GM19463 (cell line): ENCODE data around the gene GLTP.
"Not testable (repeated sequence)": the region's sequence is repeated elsewhere in the genome, so short reads cannot be mapped to it uniquely, and the experiment has no call there.

Source experiments
- ATAC-seq: cut with Tn5 transposase; IDR thresholded peaks from one replicate; pipeline ENCODE4 v1.9.1; 2021; ENCODE audit warnings: mild to moderate bottlenecking, moderate library complexity; ENCODE audit not compliant: unreplicated experiment

The GLTP gene

GRCh38 chr12:109879351-109880042 is 844 bp downstream of the GLTP start:
- ATAC-seq, result no peak

- ATAC-seq, result no peak
These were observed 1.6 kb downstream of the GLTP start for GRCh38 chr12:109878749-109879148.

GRCh38 chr12:109878247-109878625 is 2.1 kb downstream of the GLTP start:
- ATAC-seq, result no peak

- no peak for ATAC-seq
These were observed 2.7 kb downstream of the GLTP start for GRCh38 chr12:109877504-109878246.

- ATAC-seq, result no peak
These were observed 3.9 kb downstream of the GLTP start for GRCh38 chr12:109876406-109876805.

- ATAC-seq, result no peak
These were observed 4.7 kb downstream of the GLTP start for GRCh38 chr12:109875572-109876131.

- no peak for ATAC-seq
These were observed 6.7 kb downstream of the GLTP start for GRCh38 chr12:109873653-109874052.

- ATAC-seq, result no peak
These were observed 8.6 kb downstream of the GLTP start for GRCh38 chr12:109871668-109872314.

- no peak for ATAC-seq
These were observed 9.7 kb downstream of the GLTP start for GRCh38 chr12:109870648-109871047.

GRCh38 chr12:109868182-109869051 is 11.9 kb downstream of the GLTP start:
- ATAC-seq, result no peak

- no peak for ATAC-seq
These were observed 15.4 kb downstream of the GLTP start for GRCh38 chr12:109864916-109865315.

GRCh38 chr12:109863847-109864712 is 16.3 kb downstream of the GLTP start:
- ATAC-seq, result no peak

- not testable (repeated sequence) for ATAC-seq
These were observed 17.9 kb downstream of the GLTP start for GRCh38 chr12:109862491-109862890.

GRCh38 chr12:109861689-109862314 is 18.5 kb downstream of the GLTP start:
- ATAC-seq, result no peak

- ATAC-seq, result no peak
These were observed 19.4 kb downstream of the GLTP start for GRCh38 chr12:109860977-109861376.

- ATAC-seq, result no peak
These were observed 21.6 kb downstream of the GLTP start for GRCh38 chr12:109858764-109859163.

- ATAC-seq, result no peak
These were observed 22.6 kb downstream of the GLTP start for GRCh38 chr12:109857715-109858114.

GRCh38 chr12:109855377-109855776 is 25.0 kb downstream of the GLTP start:
- ATAC-seq, result no peak

- ATAC-seq, result not testable (repeated sequence)
These were observed 29.8 kb downstream of the GLTP start for GRCh38 chr12:109850518-109850917.
